ENCODE data around the gene RAB11FIP4.

The RAB11FIP4 gene

DNA sequence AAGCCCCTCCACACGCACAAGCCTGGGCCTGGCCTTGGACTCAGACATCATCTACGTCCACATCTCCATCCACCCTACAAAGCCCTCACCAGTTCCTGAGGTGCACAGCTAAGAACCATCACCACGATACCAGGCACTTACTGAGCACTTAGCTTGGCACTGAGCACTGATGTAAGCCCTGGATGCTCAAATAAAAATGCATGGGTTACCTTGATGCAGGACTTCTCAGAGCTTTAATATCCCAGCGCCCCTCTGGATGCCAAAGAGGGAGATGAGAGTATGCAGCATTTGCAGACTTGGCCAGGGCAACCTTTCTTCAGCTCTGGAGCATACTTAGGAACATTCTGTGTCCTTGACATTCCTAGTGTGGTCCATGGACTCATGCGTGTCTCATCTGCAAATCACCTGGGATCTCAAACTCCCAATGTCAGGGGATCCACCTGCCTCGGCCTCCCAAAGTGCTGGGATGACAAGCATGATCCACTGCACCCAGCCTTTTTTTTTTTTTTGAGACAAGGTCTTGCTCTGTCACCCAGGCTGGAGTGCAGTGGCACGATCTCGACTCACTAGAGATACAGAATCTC lies 69.8 kb downstream of the RAB11FIP4 start:
- DNase-seq = no peak

DNA sequence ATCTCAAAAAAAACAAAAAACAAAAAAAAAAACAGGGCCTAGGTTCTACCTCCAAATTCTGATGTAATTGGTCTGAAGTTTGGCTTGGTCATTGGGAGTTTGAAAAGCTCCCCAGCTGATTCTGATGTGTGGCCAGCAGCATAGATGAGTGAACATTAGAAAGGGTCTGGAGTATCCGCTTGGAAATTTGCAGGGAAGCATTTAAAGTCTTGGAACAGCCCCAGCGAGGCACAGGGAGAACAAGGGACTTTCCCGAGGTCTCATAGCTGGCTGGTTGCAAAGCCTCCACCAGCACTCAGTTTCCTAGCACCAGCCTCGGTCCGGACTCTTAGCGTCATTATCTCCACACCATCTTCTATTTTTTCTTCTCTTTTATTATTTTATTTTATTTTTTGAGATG lies 70.8 kb downstream of the RAB11FIP4 start:
- DNase-seq = no peak

GRCh38 chr17:31466096-31466760 lies 74.8 kb downstream of the RAB11FIP4 start:
- DNase-seq = no peak

DNA sequence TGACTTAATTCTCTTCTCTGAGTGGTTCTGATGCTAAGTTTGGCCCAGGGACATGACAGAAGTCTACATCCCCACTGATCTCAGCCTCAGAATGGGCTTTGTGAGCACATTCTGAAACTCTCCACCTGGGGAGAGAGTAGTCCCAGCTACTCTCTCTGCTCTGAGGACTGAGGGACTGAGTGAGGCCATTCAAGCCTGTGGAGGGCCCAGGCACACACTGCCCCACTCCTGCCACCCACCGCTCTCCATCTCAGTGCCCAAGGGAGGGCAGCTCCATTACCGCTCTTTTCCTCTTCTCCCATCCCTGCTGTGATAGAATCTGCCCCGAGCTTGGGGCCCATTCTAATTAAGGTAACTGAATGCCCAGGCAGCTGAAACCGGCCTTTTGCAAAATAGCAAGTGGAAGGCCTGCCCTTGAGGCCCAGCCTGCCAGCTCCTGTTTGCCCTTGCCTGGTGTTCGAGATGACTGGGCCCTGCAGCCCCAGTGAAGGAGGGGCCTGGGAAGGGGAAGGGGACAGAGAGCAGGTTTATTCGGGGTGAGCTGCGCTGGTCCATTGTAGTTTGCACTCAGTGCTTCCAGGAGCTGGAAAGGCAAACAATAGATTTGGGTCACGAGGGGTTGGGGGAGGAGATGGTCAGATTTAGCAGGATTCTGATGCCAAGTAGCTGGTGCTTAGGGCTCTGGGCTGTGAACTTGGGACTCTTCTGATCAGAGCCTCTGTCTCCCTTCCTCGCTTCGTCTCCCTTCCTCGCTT lies 76.2 kb downstream of the RAB11FIP4 start:
- no peak for DNase-seq

- no peak for DNase-seq
Observed at GRCh38 chr17:31469959-31470358, 78.5 kb downstream of the RAB11FIP4 start.

DNA sequence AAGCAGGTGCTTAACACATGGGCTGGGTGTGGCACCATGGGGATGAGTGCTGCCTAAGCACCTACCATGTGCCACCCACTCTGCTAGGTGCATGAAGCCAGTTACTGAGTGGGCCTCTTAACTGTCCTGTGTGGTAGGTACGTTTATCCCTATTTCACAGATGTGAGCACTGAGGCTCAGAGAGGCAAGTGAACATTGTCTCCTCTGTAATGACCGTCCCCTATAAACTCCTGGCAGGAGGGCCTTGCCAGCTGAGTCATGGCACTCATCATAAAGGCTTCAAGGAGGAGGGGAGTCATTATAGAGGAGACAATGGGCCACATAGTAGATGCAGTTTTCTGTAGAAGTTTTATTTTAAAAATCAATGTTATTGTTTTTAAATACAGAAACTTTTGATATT lies 79.1 kb downstream of the RAB11FIP4 start:
- DNase-seq = no peak

- DNase-seq = no peak
Observed at GRCh38 chr17:31472137-31472536, 80.7 kb downstream of the RAB11FIP4 start.

DNA sequence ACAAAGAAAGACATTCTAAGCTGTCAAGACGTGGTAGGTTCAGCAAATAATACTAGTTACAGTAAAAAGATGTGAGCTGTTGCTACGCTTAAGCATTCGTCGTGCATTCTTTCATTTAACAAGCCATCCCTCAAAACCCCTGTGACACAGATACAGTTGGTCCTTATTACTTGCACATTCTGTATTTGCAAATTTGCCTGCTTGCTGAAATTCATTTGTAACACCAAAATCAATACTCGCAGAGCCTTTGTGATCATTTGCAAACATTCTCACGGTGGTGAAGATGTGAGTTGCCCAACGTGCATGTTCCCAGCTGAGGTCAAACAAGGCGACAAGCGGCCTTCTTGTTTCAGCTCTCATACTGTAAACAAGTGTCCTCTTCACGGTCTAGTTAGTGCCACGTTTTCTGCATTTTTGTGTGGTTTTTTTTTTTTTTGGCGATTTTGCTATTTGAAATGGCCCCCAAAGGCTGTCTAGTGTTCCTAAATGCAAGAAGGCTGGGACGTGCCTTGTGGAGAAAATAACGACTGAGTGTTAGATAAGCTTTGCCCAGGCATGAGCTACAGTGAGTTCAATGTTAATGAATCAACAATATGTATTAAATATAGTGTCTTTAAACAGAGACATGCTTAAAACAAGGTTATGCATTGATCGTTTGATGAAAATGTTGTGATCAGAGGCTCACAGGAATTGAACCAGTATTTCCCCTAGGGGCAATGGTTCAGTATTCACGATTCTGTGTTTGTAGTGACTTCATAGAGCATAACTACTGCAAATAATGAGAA lies 84.1 kb downstream of the RAB11FIP4 start:
- no peak for DNase-seq

- no peak for DNase-seq
Observed at GRCh38 chr17:31476525-31477416, 85.3 kb downstream of the RAB11FIP4 start.

- no peak for DNase-seq
Observed at GRCh38 chr17:31477417-31478055, 86.1 kb downstream of the RAB11FIP4 start.

DNA sequence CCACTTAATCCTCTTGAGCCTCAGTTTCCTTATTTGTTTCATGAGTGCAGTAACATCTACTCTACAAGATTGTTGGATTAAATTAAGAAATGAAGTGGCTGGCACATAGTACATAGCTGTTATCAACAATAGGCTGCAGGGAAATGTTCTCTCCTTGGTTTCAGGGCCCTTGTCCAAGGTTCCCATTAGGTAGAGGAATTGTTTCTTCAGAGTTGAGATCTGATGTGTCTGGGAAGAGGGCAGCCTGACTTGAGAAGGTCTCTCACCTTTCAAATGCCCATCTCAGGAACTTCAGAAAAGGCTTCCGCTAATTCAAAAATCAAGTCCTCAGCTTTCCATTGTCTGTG lies 87.6 kb downstream of the RAB11FIP4 start:
- DNase-seq = no peak

GRCh38 chr17:31479524-31479923 lies 88.0 kb downstream of the RAB11FIP4 start:
- no peak for DNase-seq

GRCh38 chr17:31480067-31480466 lies 88.6 kb downstream of the RAB11FIP4 start:
- no peak for DNase-seq

DNA sequence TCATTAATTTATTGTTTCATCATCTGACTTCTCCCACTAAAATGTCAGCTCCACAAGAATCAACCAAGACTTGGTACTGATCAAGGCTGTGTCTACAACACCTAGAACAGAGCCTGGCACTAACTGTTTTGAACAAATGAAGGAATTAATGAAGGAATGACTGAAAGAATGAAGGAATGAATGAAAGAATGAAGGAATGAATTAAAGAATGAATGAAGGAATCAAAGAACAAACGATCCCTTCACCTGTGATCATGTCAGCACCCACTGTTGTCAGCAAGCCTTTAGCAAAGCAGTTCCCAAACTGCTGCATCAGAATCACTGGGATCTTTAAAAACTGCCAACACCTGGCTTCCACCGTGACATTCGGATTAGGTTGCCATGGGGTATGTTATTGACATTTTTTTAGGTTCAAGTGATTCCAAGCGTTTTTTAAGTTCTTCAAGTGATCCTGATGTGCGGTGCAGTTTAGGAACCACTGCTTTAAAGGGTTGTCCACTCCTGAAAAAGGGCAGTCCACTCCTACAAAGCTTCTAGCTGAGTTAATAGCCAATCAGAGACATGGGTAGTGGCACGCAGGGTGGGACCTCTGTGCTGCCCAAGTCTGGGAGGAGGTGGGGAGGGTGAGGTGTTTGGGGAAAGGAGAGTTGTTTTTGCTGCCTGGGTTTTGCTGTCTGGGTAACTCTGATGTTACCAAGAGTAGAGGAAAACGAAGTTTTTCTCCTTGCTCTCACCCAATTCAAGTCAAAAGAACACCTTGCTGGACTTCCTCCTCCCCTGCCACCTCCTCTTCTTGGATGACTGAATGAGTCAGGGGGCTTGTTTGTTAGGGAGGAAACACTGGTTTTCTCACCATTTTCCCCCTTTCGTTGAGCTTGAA lies 89.7 kb downstream of the RAB11FIP4 start:
- DNase-seq = no peak

DNA sequence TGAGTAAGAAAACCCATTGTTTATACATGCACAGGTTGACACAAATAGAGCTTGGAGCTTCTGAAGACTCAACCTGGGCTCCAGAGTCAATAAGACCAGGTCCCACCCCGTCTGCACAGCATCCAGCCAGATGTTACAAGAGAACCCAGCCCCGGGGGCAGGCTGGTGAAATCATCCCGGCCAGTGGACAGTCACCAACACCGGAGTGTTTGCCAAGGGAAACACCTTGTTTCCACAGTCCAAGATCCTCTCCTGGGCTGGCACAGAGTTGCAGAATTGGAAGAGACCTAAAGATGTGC lies 90.3 kb downstream of the RAB11FIP4 start:
- no peak for DNase-seq

GRCh38 chr17:31484821-31485220 lies 93.3 kb downstream of the RAB11FIP4 start:
- no peak for DNase-seq

GRCh38 chr17:31486351-31487062 lies 95.0 kb downstream of the RAB11FIP4 start:
- no peak for DNase-seq

DNA sequence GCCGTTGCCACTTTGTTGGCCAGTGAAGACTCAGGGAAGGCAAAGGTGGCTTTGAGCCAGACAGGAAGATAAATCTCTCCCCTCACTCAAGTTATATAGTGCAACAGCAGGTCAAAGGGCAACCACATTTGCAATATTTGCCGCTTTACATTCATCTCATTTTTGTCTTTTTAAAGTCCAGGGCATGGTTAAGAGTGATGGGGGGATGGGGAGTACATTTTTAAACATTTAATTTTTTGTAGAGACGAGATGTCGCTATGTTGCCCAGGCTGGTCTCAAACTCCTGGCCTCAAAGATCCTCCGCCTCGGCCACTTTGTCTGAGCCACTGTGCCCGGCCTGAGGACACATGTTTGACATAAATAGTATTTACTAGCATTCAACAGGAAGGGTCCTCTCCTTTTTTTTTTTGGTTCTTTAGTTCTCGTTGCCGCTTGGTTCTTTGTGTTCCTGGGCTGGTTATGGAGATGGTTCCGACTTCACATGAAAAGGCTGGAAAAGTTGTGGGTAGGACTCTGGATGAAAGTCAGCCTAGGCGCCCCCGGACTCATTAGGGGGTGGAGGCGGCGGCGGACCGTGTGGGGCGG lies 95.7 kb downstream of the RAB11FIP4 start:
- no peak for DNase-seq

GRCh38 chr17:31487648-31488263 lies 96.3 kb downstream of the RAB11FIP4 start:
- peak; percentile 79 to 99 (median 86) for DNase-seq

Data from activated naive CD4-positive, alpha-beta T cell (primary cell).